ENCODE results near the gene SLC36A3. TPM values are rescaled to one million over a fixed set of nuclear protein-coding genes. Genes with fewer than 3 reads are reported as not detected.
"Not testable (repeated sequence)": the region's sequence is repeated elsewhere in the genome, so short reads cannot be mapped to it uniquely, and the experiment has no call there.

The SLC36A3 gene
- total RNA-seq, 2 donors from 2014 or later: not detected

DNA sequence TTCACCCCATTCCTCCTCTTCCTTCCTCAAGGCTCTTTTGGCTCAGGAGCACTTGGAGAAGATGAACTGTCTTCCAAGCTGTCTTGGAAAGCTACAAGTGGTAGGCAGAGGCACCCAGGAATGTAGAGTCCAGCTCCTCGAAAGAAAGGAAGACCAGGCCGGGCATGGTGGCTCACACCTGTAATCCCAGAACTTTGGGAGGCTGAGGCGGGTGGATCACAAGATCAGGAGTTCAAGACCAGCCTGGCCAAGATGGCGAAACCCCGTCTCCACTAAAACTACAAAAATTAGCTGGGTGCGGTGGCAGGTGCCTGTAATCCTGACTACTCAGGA, 68.4 kb downstream of the SLC36A3 start:
- not testable (repeated sequence) for DNase-seq (ENCODE audit: low spot score); H3K36me3 Mint-ChIP-seq; H3K4me3 Mint-ChIP-seq; H3K9me3 Mint-ChIP-seq; H3K27me3 Mint-ChIP-seq; ATAC-seq
- Mint-ChIP-seq H3K4me1 (ENCODE audit: low read depth in 2 of 2) (peaks cover 12 to 18% of the 10 kb centered on the region in 2 donors), H3K27ac (peak overlapping the region in 1 of 2 donors; percentile 42)

DNA sequence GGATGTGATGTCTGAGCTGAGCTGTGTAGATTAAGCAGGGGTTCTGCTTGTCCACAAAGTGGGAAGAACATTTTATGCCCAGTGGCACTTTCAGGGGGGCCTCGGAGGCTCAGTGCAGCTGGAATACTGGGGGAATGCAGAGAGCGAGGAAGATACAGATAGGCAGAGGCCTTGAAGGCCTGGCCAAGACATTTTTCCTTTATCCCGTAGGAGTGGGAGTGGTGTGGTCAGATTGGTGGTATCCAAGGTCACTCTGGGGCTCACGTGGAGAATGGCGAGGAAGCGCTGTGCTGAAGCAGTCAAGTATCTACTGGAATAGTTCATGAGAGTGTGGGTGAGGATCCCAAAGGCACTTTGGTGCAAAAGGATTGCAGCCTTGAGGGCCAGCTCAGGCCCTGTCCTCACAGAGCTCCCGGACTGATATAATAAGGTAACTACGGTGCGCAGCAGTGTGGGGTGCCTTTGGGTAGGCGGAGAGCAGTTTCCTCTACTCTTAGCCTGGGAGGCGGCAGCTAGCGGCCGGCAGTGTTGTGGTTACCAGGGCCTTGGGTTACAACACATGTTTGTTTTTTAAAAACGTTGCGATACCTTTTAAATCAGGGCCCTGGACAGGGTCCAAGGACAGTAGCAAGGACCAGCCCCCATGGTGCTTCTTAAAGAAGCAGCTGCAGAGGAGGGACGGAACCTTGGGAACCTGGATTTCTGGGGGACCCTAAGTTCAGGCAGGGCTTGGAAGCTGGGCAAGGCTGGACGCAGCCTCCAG, 68.9 kb downstream of the SLC36A3 start:
- peaks cover 12 to 18% of the 10 kb centered on the region in 2 donors for H3K4me1 Mint-ChIP-seq (ENCODE audit: low read depth in 2 of 2)
- no peaks in the 10 kb centered on the region for H3K36me3 Mint-ChIP-seq
- DNase-seq (ENCODE audit: low spot score) (no peak), ATAC-seq (peak; percentile 77 to 84)
- no peaks in the 10 kb centered on the region for H3K27me3 Mint-ChIP-seq
- no peaks in the 10 kb centered on the region for H3K9me3 Mint-ChIP-seq
- H3K27ac Mint-ChIP-seq: peak overlapping the region; percentile 26 to 42
- no peak overlapping the region for H3K4me3 Mint-ChIP-seq

GRCh38 chr5:151233616-151234085, 69.9 kb downstream of the SLC36A3 start:
- Mint-ChIP-seq H3K36me3 (no peaks in the 10 kb centered on the region), H3K4me1 (ENCODE audit: low read depth in 2 of 2) (peaks cover 12 to 14% of the 10 kb centered on the region in 2 donors), H3K27ac (no peak overlapping the region), H3K4me3 (no peak overlapping the region), H3K9me3 (no peaks in the 10 kb centered on the region), H3K27me3 (peaks cover 0 to 3% of the 10 kb centered on the region in 2 donors)
- no peak for DNase-seq (ENCODE audit: low spot score)
- no peak for ATAC-seq

GRCh38 chr5:151231359-151231758, 72.2 kb downstream of the SLC36A3 start:
- Mint-ChIP-seq H3K4me3 (no peak overlapping the region), H3K9me3 (no peaks in the 10 kb centered on the region), H3K4me1 (ENCODE audit: low read depth in 2 of 2) (peaks cover 12% of the 10 kb centered on the region in 2 donors), H3K27ac (no peak overlapping the region), H3K27me3 (peaks cover 0 to 3% of the 10 kb centered on the region in 2 donors), H3K36me3 (no peaks in the 10 kb centered on the region)
- DNase-seq (ENCODE audit: low spot score) (no peak), ATAC-seq (no peak)

DNA sequence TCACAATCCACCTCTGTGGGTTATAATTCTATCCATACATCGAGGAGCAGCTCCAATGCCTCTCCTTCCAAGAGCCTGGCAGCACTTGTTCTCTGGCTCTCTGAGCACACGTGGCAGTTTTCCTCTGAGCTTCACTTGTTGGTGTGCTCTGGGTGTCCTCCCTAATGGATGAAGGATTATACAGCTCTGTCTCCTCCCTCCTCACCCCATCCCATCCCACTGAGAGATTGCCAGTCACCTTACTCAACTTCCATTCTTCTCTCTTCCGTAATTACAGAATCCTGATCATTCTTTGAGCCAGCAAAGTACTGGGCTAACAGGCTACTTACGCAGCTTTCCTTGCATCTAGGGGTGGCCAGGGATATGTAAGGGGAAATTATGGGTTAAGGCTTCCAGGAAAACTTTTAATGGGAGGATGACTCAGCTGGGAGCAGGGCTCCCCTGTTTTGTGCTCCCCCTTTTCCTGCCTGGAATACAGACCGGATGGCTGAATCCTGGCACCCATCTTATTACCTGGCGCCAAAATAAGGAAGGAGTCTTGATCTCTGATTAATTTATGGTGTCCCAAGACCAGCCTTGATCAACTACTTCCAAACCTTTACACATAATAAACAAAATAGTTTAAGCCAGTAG, 73.4 kb downstream of the SLC36A3 start:
- Mint-ChIP-seq H3K4me3 (no peak overlapping the region), H3K4me1 (ENCODE audit: low read depth in 2 of 2) (peaks cover 11 to 16% of the 10 kb centered on the region in 2 donors), H3K27me3 (peaks cover 0 to 3% of the 10 kb centered on the region in 2 donors), H3K27ac (peak overlapping the region in 1 of 2 donors; percentile 50), H3K36me3 (no peaks in the 10 kb centered on the region), H3K9me3 (no peaks in the 10 kb centered on the region)
- no peak for ATAC-seq
- no peak for DNase-seq (ENCODE audit: low spot score)

- H3K4me3 Mint-ChIP-seq: no peak overlapping the region
- peaks cover 0 to 3% of the 10 kb centered on the region in 2 donors for H3K27me3 Mint-ChIP-seq
- no peak for DNase-seq (ENCODE audit: low spot score)
- H3K36me3 Mint-ChIP-seq: no peaks in the 10 kb centered on the region
- no peaks in the 10 kb centered on the region for H3K9me3 Mint-ChIP-seq
- H3K27ac Mint-ChIP-seq: no peak overlapping the region
- ATAC-seq: no peak
- peaks cover 8 to 13% of the 10 kb centered on the region in 2 donors for H3K4me1 Mint-ChIP-seq (ENCODE audit: low read depth in 2 of 2)
Measured at GRCh38 chr5:151228986-151229385, 74.6 kb downstream of the SLC36A3 start.

DNA sequence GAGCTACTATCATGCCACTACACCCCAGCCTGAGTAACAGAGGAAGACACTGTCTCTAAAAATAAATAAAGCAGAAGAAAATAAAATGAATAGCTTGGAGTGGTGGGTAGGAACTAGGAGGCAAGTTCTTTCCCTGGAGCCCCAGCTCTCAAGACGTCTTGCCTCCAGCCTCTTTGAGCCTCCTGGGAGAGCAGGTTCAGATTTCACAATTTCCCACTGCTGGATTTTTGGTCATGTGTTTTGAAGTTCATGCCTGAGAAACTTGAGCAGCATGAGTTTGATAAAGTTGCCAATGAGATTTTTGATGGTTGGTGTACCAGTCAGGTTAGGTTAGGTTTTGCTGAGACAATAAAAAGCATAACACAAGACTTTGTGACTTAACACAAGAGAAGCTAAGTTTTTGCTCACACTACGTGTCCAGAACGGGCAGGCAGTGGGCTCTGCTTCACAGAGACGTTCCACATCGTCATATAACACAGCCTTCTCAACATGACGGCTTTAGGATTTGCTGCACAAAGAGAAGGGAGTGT, 75.6 kb downstream of the SLC36A3 start:
- no peak for DNase-seq (ENCODE audit: low spot score)
- H3K4me1 Mint-ChIP-seq (ENCODE audit: low read depth in 2 of 2): peaks cover 8 to 12% of the 10 kb centered on the region in 2 donors
- no peak overlapping the region for H3K4me3 Mint-ChIP-seq
- no peak overlapping the region for H3K27ac Mint-ChIP-seq
- H3K36me3 Mint-ChIP-seq: no peaks in the 10 kb centered on the region
- H3K27me3 Mint-ChIP-seq: peaks cover 0 to 3% of the 10 kb centered on the region in 2 donors
- no peak for ATAC-seq
- H3K9me3 Mint-ChIP-seq: no peaks in the 10 kb centered on the region

Other genes starting within 250 kb of the SLC36A3 start
- 100 to 1,000 TPM; 154 to 260 TPM for gene TNIP1, start 222.7 kb downstream of the SLC36A3 start, total RNA-seq
- gene ANXA6, start 146.0 kb downstream of the SLC36A3 start, total RNA-seq: 100 to 1,000 TPM; 271 to 398 TPM
- gene CCDC69, start 79.7 kb downstream of the SLC36A3 start, total RNA-seq: 10 to 100 TPM; 59.6 to 98.5 TPM
- 10 to 100 TPM; 15.4 to 15.9 TPM for gene GM2A, start 50.6 kb downstream of the SLC36A3 start, total RNA-seq
- gene SLC36A2, start 43.8 kb upstream of the SLC36A3 start, total RNA-seq: not detected
- 10 to 100 TPM in 1 of 2 donors, 1 to 10 TPM in 1; 6.3 to 15.4 TPM for gene SLC36A1, start 143.8 kb upstream of the SLC36A3 start, total RNA-seq